Panc1 (cell line): Measurements from ENCODE around the gene BRIX1.

ENCODE experiments used
- CTCF ChIP-seq: fragments of 450-650 bp; IDR thresholded peaks from 2 replicates; pipeline ENCODE4 v1.5.1; 2017; ENCODE audit warnings: mild to moderate bottlenecking
- POLR2AphosphoS5 ChIP-seq: IDR thresholded peaks from 2 replicates; pipeline ENCODE4 v1.6.1; 2012; ENCODE audit warnings: mild to moderate bottlenecking, low read depth, low read length, moderate library complexity
- REST ChIP-seq, 2 experiments: IDR thresholded peaks; 2 replicates each; pipeline ENCODE4 v1.6.1; 2011 to 2012; ENCODE audit warnings: low read depth in 2 of 2, control low read depth in 1 of 2, low read length in 1 of 2, mild to moderate bottlenecking in 1 of 2, moderate library complexity in 1 of 2; ENCODE audit not compliant: insufficient read depth in 1 of 2
- SIN3A ChIP-seq: IDR thresholded peaks from 2 replicates; pipeline ENCODE4 v1.6.1; 2012; ENCODE audit warnings: low read depth, mild to moderate bottlenecking, low read length, moderate library complexity, borderline replicate concordance; ENCODE audit not compliant: insufficient read depth

GRCh38 chr5:34900652-34901051 lies 14.9 kb upstream of the BRIX1 start:
- TF ChIP-seq CTCF: no peak
- no peak for TF ChIP-seq REST (IDR thresholded peaks at IDR 0.05; ENCODE audit: insufficient read depth in 1 of 2, low read depth in 2 of 2, low read length in 1 of 2)
- TF ChIP-seq POLR2AphosphoS5: no peak
- TF ChIP-seq SIN3A: no peak
